ENCODE results near the gene PCIF1. TPM values are rescaled to one million over a fixed set of nuclear protein-coding genes. Genes with fewer than 3 reads are reported as not detected.

The PCIF1 gene
- total RNA-seq, 1 experiment from 2014 or later = 26.8 TPM

GRCh38 chr20:45907219-45907948, 27.1 kb upstream of the PCIF1 start:
- Histone ChIP-seq H3K79me2 (ENCODE audit: insufficient read depth, low read length) (no peaks in the 10 kb centered on the region), H3K27ac (ENCODE audit: insufficient read length, low read depth, low read length) (no peak overlapping the region), H4K5ac (ENCODE audit: insufficient read length, low read depth, low read length) (no peak overlapping the region), H4K20me1 (ENCODE audit: control insufficient read depth, insufficient read depth, insufficient read length) (no peaks in the 10 kb centered on the region), H2BK5ac (ENCODE audit: insufficient read length, low read length) (no peak overlapping the region), H3K4ac (ENCODE audit: low read depth, low read length) (no peak overlapping the region), H3K79me1 (ENCODE audit: insufficient read depth, low read depth, low read length, poor library complexity, severe bottlenecking) (no peaks in the 10 kb centered on the region), H3K27me3 (ENCODE audit: insufficient read depth, low read length) (no peaks in the 10 kb centered on the region), H3K4me2 (ENCODE audit: insufficient read depth, insufficient read length, low read length) (no peak overlapping the region), H3K4me1 (ENCODE audit: insufficient read depth, low read length) (no peaks in the 10 kb centered on the region), H2AFZ (ENCODE audit: low read length) (no peak overlapping the region), H2BK120ac (ENCODE audit: low read depth, low read length, poor library complexity, severe bottlenecking) (no peak overlapping the region), H4K91ac (ENCODE audit: insufficient read length, low read depth, low read length) (no peak overlapping the region), H2BK15ac (ENCODE audit: low read depth, low read length) (no peak overlapping the region), H3K18ac (ENCODE audit: insufficient read length, low read depth, low read length) (no peak overlapping the region), H3K23me2 (ENCODE audit: insufficient read length, low read depth, low read length, poor library complexity, severe bottlenecking) (peaks cover 13% of the 10 kb centered on the region), H3K9ac (ENCODE audit: extremely low read depth, insufficient read length, low read length) (no peak overlapping the region), H2BK12ac (ENCODE audit: insufficient read length, low read depth, low read length) (no peak overlapping the region), H3K9me3 (ENCODE audit: control insufficient read depth, low read depth, low read length) (no peaks in the 10 kb centered on the region), H3K23ac (ENCODE audit: insufficient read length, low read depth, low read length) (no peak overlapping the region), H2AK5ac (ENCODE audit: insufficient read length, low read length) (no peak overlapping the region), H3T11ph (ENCODE audit: low read length) (no peak overlapping the region), H3K56ac (ENCODE audit: insufficient read length, low read depth, low read length) (no peak overlapping the region), H3K14ac (ENCODE audit: insufficient read depth, low read length) (no peak overlapping the region), H4K8ac (replicated peaks; ENCODE audit: insufficient read length, low read depth, low read length) (no peak overlapping the region), H2BK20ac (ENCODE audit: low read depth, low read length, poor library complexity, severe bottlenecking) (no peak overlapping the region)
- H3K36me3 Mint-ChIP-seq (ENCODE audit: insufficient read depth in 1 of 3, low read depth in 3 of 3) = peaks cover 53 to 62% (median 56%) of the 10 kb centered on the region in 3 experiments; a peak in 6 of 7 replicates
- WGBS (ENCODE audit: extremely low coverage, insufficient read length, low lambda C conversion rate) = no CpG with 5 or more reads among the region's 17 CpGs
- no peak for DNase-seq
- TF ChIP-seq CTCF (conservative IDR thresholded peaks at IDR 0.05) = no peak
- peaks cover 11 to 20% of the 10 kb centered on the region in 2 experiments for H3K4me1 Mint-ChIP-seq
- no peaks in the 10 kb centered on the region for H3K9me3 Mint-ChIP-seq
- no peak overlapping the region for H3K4me3 Mint-ChIP-seq
- no peak overlapping the region for H3K27ac Mint-ChIP-seq
- no peaks in the 10 kb centered on the region for H3K27me3 Mint-ChIP-seq (ENCODE audit: low read depth)
